MM.1S (cell line): ENCODE measurements around the gene XYLT2.
A peak's percentile ranks its signal among the peaks of the same experiment; 100 is the strongest.

Experiments
- DNase-seq: peaks from one replicate; pipeline ENCODE4 v3.0.0-alpha.2; 2015
- H2AFZ ChIP-seq: fragments of 300-600 bp; sonication (generic); 2 replicates; pipeline ENCODE4 v1.6.0; 2016; ENCODE audit warnings: antibody characterized with exemption, low read length
- H3F3A ChIP-seq: fragments of 300-600 bp; sonication (generic); 2 replicates; pipeline ENCODE4 v1.6.1; 2016; ENCODE audit warnings: mild to moderate bottlenecking, antibody characterized with exemption, low read length, moderate library complexity, mixed read lengths; ENCODE audit not compliant: insufficient read depth
- H3K27ac ChIP-seq: fragments of 300-600 bp; sonication (generic); 2 replicates; pipeline ENCODE4 v1.5.1; 2016; ENCODE audit warnings: mild to moderate bottlenecking, low read length
- H3K27me3 ChIP-seq: fragments of 300-600 bp; sonication (generic); replicated peaks from 2 replicates; pipeline ENCODE4 v1.6.0; 2016; ENCODE audit warnings: low read length; ENCODE audit not compliant: insufficient read depth
- H3K36me3 ChIP-seq: fragments of 300-600 bp; sonication (generic); replicated peaks from 2 replicates; pipeline ENCODE4 v1.6.1; 2016; ENCODE audit warnings: mild to moderate bottlenecking, low read length, mixed read lengths; ENCODE audit not compliant: insufficient read depth
- H3K4me1 ChIP-seq: fragments of 300-600 bp; sonication (generic); 2 replicates; pipeline ENCODE4 v1.6.1; 2016; ENCODE audit warnings: low read length, mixed read lengths
- H3K4me2 ChIP-seq: fragments of 300-600 bp; sonication (generic); 2 replicates; pipeline ENCODE4 v1.6.0; 2016; ENCODE audit warnings: low read depth, low read length
- H3K4me3 ChIP-seq: fragments of 300-600 bp; sonication (generic); 2 replicates; pipeline ENCODE4 v1.5.1; 2016; ENCODE audit warnings: low read length, mixed read lengths
- H3K79me2 ChIP-seq: fragments of 300-600 bp; sonication (generic); 2 replicates; pipeline ENCODE4 v1.6.1; 2016; ENCODE audit warnings: mixed run types, low read length, mixed read lengths
- H3K9ac ChIP-seq: fragments of 300-600 bp; sonication (generic); 2 replicates; pipeline ENCODE4 v1.6.1; 2016; ENCODE audit warnings: low read length, mixed read lengths
- H3K9me2 ChIP-seq: fragments of 300-600 bp; sonication (generic); replicated peaks from 2 replicates; pipeline ENCODE4 v1.6.1; 2016; ENCODE audit warnings: mild to moderate bottlenecking, low read length, mixed read lengths; ENCODE audit not compliant: insufficient read depth
- H3K9me3 ChIP-seq: fragments of 300-600 bp; sonication (generic); replicated peaks from 2 replicates; pipeline ENCODE4 v1.6.1; 2016; ENCODE audit warnings: mild to moderate bottlenecking, low read length, mixed read lengths; ENCODE audit not compliant: insufficient read depth
- H4K20me1 ChIP-seq: fragments of 300-600 bp; sonication (generic); 2 replicates; pipeline ENCODE4 v1.6.1; 2016; ENCODE audit warnings: mild to moderate bottlenecking, low read length, moderate library complexity, mixed read lengths; ENCODE audit not compliant: insufficient read depth
- EZH2 ChIP-seq: fragments of 300-600 bp; sonication (generic); optimal IDR thresholded peaks from 2 replicates; pipeline ENCODE3; 2017; ENCODE audit warnings: low read depth, mild to moderate bottlenecking, antibody characterized with exemption, low read length, mixed read lengths
- EZH2phosphoT487 ChIP-seq: fragments of 300-600 bp; sonication (generic); IDR thresholded peaks from 2 replicates; pipeline ENCODE4 v1.6.1; 2018; ENCODE audit warnings: antibody characterized with exemption, low read length
- TF ChIP-seq, protein P1 (sequence below): fragments of 300-600 bp; sonication (generic); IDR thresholded peaks from 2 replicates; pipeline ENCODE4 v1.5.1; 2016; ENCODE audit warnings: antibody characterized with exemption, low read length, mixed read lengths

XYLT2 gene

GRCh38 chr17:50339381-50339780 is 6.5 kb upstream of the XYLT2 start:
- Histone ChIP-seq H4K20me1 (no peaks in the 10 kb centered on the region), H3F3A (no peaks in the 10 kb centered on the region), H3K36me3 (no peaks in the 10 kb centered on the region), H3K4me2 (no peak overlapping the region), H3K9me2 (no peaks in the 10 kb centered on the region), H3K9me3 (no peaks in the 10 kb centered on the region), H3K79me2 (no peaks in the 10 kb centered on the region), H3K27ac (no peak overlapping the region), H3K4me1 (no peaks in the 10 kb centered on the region), H3K27me3 (no peaks in the 10 kb centered on the region; the same call in 1 of the 2 replicates), H3K4me3 (no peak overlapping the region), H2AFZ (no peak overlapping the region), H3K9ac (no peak overlapping the region)
- TF ChIP-seq, protein P1, sequence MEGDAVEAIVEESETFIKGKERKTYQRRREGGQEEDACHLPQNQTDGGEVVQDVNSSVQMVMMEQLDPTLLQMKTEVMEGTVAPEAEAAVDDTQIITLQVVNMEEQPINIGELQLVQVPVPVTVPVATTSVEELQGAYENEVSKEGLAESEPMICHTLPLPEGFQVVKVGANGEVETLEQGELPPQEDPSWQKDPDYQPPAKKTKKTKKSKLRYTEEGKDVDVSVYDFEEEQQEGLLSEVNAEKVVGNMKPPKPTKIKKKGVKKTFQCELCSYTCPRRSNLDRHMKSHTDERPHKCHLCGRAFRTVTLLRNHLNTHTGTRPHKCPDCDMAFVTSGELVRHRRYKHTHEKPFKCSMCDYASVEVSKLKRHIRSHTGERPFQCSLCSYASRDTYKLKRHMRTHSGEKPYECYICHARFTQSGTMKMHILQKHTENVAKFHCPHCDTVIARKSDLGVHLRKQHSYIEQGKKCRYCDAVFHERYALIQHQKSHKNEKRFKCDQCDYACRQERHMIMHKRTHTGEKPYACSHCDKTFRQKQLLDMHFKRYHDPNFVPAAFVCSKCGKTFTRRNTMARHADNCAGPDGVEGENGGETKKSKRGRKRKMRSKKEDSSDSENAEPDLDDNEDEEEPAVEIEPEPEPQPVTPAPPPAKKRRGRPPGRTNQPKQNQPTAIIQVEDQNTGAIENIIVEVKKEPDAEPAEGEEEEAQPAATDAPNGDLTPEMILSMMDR, result no peak
- TF ChIP-seq EZH2 (no peak), EZH2phosphoT487 (no peak)
- no peak for DNase-seq

GRCh38 chr17:50344731-50345365 is 1.1 kb upstream of the XYLT2 start:
- H3K4me3 ChIP-seq, result no peak overlapping the region
- H3K9ac ChIP-seq, result no peak overlapping the region
- no peak overlapping the region for H3K4me2 ChIP-seq
- no peaks in the 10 kb centered on the region for H3K9me2 ChIP-seq
- peaks cover 13% of the 10 kb centered on the region for H3K79me2 ChIP-seq
- DNase-seq, result no peak
- peak overlapping the region; percentile 99; the same call in 1 of the 2 replicates for H2AFZ ChIP-seq
- H3K4me1 ChIP-seq, result no peaks in the 10 kb centered on the region
- no peaks in the 10 kb centered on the region for H3K36me3 ChIP-seq
- no peak overlapping the region for H3K27ac ChIP-seq
- H3K27me3 ChIP-seq, result peaks cover 4% of the 10 kb centered on the region; the same call in 1 of the 2 replicates
- H3F3A ChIP-seq, result no peaks in the 10 kb centered on the region
- no peaks in the 10 kb centered on the region for H4K20me1 ChIP-seq
- no peaks in the 10 kb centered on the region for H3K9me3 ChIP-seq
- TF ChIP-seq EZH2phosphoT487 (no peak), EZH2 (no peak)
- TF ChIP-seq, protein P1, result no peak

- peak overlapping the region; percentile 86; the same call in 1 of the 2 replicates for H2AFZ ChIP-seq
- no peaks in the 10 kb centered on the region for H4K20me1 ChIP-seq
- H3K27me3 ChIP-seq, result peaks cover 4% of the 10 kb centered on the region; the same call in 1 of the 2 replicates
Measured at GRCh38 chr17:50346313-50347116, 589 bp downstream of the XYLT2 start.

More at GRCh38 chr17:50346313-50347116, 589 bp downstream of the XYLT2 start:
- Histone ChIP-seq H3F3A (no peaks in the 10 kb centered on the region), H3K4me1 (no peaks in the 10 kb centered on the region), H3K9me2 (no peaks in the 10 kb centered on the region), H3K27ac (no peak overlapping the region), H3K9ac (peak overlapping the region; percentile 84), H3K4me3 (peak overlapping the region; percentile 92), H3K79me2 (peaks cover 13% of the 10 kb centered on the region), H3K9me3 (no peaks in the 10 kb centered on the region), H3K4me2 (peak overlapping the region; percentile 87), H3K36me3 (no peaks in the 10 kb centered on the region)
- TF ChIP-seq, protein P1, result no peak
- TF ChIP-seq EZH2 (no peak), EZH2phosphoT487 (no peak)
- DNase-seq, result peak; percentile 32
